H7 (cell line): Measurements from ENCODE around the gene SFTPA1. TPM values are rescaled to one million over a fixed set of nuclear protein-coding genes. Genes with fewer than 3 reads are reported as not detected.
"Not testable (repeated sequence)": the region's sequence is repeated elsewhere in the genome, so short reads cannot be mapped to it uniquely, and the experiment has no call there.

ENCODE experiments used
- DNase-seq: peaks from one replicate; pipeline ENCODE4 v3.0.0; 2012
- H3K27me3 ChIP-seq: 2 replicates; pipeline ENCODE4 v1.6.0; 2011; ENCODE audit warnings: mild to moderate bottlenecking, low read length; ENCODE audit not compliant: control insufficient read depth, insufficient read depth
- H3K36me3 ChIP-seq: replicated peaks from 2 replicates; pipeline ENCODE4 v1.5.1; 2011; ENCODE audit warnings: low read length; ENCODE audit not compliant: control insufficient read depth, insufficient read depth
- H3K4me3 ChIP-seq: 2 replicates; pipeline ENCODE4 v1.5.1; 2011; ENCODE audit warnings: low read depth, mild to moderate bottlenecking, control low read depth, low read length, moderate library complexity; ENCODE audit not compliant: insufficient read depth
- total RNA-seq: library from RNA; depleted of rRNA; stranded (reverse); fragments of >200 nt; shearing (Covaris generic); gene quantifications from 2 replicates; pipeline ENCODE4 v1.2.3, GENCODE V29; 2014; rRNA removed

SFTPA1 gene
- total RNA-seq, 1 experiment from 2014 or later = not detected

DNA sequence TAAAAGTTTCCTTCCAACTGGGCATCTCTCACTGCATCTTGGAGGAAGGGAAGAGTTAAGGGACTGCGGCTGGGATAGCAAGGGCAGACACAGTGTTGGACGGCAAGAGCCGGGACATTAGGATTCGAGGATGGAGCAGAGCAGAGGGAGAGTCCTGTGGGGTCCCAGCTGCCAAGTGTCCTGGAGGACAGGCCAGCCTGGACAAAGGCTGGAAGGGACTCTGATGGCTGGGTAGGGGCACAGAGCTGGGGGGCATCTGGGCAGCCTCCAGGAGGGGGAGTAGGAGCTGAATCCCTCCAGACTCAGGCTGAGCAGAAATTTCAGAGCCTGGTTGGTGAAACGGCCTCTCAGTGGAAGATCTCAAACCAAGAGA is 19.2 kb downstream of the SFTPA1 start:
- H3K27me3 ChIP-seq = no peaks in the 10 kb centered on the region
- H3K4me3 ChIP-seq = no peak overlapping the region
- H3K36me3 ChIP-seq = no peaks in the 10 kb centered on the region
- no peak for DNase-seq

DNA sequence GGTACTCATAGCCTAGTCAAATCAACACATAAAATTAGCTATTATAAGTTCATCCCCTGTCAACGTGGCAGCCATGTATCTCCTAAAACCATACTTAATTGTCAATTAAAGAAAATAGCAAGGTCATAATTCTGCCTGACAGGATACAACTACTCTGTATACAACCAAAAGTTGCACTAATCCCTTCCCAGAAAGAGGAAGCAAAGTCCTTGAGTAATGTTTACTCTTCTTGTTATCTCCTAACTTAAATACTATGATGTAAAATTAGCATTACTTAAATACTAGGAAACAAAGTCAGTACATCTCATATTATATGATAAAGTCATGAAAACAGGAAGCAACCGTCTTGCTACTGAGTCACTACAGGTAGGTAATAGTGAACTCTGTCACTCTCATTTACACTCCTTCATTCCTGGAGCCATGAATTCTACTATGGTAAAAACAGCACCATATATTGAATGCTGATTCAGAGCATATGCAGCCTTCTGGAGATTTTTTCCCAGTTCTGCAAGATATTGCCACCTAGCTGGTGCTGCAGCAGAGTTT is 26.0 kb downstream of the SFTPA1 start:
- H3K27me3 ChIP-seq, H3K36me3 ChIP-seq, DNase-seq, H3K4me3 ChIP-seq: not testable (repeated sequence)

- DNase-seq = no peak
- Histone ChIP-seq H3K27me3 (no peaks in the 10 kb centered on the region), H3K4me3 (no peak overlapping the region), H3K36me3 (no peaks in the 10 kb centered on the region)
These were observed 27.6 kb downstream of the SFTPA1 start for GRCh38 chr10:79638318-79638717.

- not testable (repeated sequence) for DNase-seq, H3K36me3 ChIP-seq, H3K27me3 ChIP-seq, H3K4me3 ChIP-seq
These were observed 42.0 kb downstream of the SFTPA1 start for GRCh38 chr10:79652695-79653094.

DNA sequence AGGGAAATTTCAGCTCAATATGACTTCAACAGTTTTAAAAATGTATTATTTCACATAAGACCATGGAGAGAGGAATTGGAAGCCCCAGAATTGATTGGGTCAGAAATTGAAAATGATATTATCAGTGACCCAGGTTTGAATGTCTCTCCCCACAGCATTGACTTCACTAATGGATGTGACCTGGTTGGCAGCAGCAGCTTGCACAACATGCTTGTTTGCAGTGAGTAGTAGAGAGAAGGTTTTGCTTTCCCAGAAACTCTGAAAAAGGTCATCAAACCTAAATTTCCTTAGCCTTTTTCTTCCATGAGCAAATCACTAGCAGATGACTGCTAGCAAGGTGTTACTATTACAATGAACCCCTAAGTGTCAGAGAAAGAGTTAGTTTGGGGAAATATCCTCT is 52.5 kb downstream of the SFTPA1 start:
- DNase-seq, H3K4me3 ChIP-seq, H3K27me3 ChIP-seq, H3K36me3 ChIP-seq: not testable (repeated sequence)

DNA sequence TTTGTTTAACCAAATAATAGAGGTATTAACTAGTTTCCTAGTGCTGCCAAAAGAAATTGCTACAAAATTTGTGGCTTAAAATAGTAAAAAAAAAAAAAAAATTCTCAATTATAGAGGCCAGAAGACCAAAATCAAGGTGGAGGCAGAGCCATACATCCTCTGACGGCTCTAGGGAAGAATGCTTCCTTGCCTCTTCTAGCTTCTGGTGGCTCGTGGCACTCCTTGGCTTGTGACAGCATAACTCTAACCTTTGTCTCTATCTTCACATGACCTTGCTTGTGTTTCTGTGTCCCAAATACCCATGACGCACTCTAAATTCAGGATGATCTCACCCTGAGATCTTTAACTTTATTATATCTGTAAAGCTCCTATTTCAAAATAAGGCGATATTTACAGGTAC is 53.9 kb downstream of the SFTPA1 start:
- not testable (repeated sequence) for H3K36me3 ChIP-seq, DNase-seq, H3K4me3 ChIP-seq, H3K27me3 ChIP-seq

Other genes with a start within 250 kb of the SFTPA1 start
- gene ZCCHC24, start 165.3 kb upstream of the SFTPA1 start, total RNA-seq = 7.5 and 9.0 TPM in 2 replicates
- 0.73 and 0.74 TPM in 2 replicates for gene EIF5AL1, start 98.4 kb upstream of the SFTPA1 start, total RNA-seq
- not detected in 2 replicates for gene SFTPA2, start 50.5 kb upstream of the SFTPA1 start, total RNA-seq
- 0.11 and 0.59 TPM in 2 replicates for gene NUTM2B, start 92.3 kb downstream of the SFTPA1 start, total RNA-seq
- gene NUTM2E, start 215.8 kb downstream of the SFTPA1 start, total RNA-seq = 0.10 and 0.15 TPM in 2 replicates